Measurements from ENCODE around the gene ARAP2.

DNA sequence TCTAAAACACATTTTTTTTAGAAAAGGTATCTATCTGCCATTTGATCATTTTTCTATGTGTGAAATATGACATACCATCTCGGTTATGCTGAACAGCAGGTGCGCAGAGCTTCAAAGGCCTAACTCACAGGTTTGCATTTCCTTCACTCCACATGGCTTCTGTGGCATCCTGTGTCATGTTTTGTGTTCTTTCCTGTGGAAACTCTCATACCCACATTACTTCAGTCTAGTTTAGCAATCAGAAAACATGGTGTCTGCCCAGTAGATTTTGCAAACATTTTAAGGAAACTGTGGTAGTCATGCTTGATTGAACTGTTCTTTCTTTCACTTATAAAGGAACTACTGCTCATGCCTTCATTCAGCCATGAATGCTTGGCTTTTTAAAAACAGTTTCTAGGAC, 11.3 kb upstream of the ARAP2 start:
- TF ChIP-seq SP1 (CRISPR knock-in tag; IDR thresholded peaks at IDR 0.05): no peak
- no peak for TF ChIP-seq EP300 (IDR thresholded peaks at IDR 0.05; ENCODE audit: low read length)
- TF ChIP-seq, protein P1, sequence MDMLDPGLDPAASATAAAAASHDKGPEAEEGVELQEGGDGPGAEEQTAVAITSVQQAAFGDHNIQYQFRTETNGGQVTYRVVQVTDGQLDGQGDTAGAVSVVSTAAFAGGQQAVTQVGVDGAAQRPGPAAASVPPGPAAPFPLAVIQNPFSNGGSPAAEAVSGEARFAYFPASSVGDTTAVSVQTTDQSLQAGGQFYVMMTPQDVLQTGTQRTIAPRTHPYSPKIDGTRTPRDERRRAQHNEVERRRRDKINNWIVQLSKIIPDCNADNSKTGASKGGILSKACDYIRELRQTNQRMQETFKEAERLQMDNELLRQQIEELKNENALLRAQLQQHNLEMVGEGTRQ (CRISPR knock-in tag; IDR thresholded peaks at IDR 0.05): no peak
- TF ChIP-seq, protein P2, sequence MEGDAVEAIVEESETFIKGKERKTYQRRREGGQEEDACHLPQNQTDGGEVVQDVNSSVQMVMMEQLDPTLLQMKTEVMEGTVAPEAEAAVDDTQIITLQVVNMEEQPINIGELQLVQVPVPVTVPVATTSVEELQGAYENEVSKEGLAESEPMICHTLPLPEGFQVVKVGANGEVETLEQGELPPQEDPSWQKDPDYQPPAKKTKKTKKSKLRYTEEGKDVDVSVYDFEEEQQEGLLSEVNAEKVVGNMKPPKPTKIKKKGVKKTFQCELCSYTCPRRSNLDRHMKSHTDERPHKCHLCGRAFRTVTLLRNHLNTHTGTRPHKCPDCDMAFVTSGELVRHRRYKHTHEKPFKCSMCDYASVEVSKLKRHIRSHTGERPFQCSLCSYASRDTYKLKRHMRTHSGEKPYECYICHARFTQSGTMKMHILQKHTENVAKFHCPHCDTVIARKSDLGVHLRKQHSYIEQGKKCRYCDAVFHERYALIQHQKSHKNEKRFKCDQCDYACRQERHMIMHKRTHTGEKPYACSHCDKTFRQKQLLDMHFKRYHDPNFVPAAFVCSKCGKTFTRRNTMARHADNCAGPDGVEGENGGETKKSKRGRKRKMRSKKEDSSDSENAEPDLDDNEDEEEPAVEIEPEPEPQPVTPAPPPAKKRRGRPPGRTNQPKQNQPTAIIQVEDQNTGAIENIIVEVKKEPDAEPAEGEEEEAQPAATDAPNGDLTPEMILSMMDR (IDR thresholded peaks at IDR 0.05 in 2 of 3, conservative IDR thresholded peaks at IDR 0.05 in 1 of 3; ENCODE audit: insufficient read depth in 2 of 3, low read depth in 1 of 3, low read length in 3 of 3): no peak
- TF ChIP-seq, protein P3, sequence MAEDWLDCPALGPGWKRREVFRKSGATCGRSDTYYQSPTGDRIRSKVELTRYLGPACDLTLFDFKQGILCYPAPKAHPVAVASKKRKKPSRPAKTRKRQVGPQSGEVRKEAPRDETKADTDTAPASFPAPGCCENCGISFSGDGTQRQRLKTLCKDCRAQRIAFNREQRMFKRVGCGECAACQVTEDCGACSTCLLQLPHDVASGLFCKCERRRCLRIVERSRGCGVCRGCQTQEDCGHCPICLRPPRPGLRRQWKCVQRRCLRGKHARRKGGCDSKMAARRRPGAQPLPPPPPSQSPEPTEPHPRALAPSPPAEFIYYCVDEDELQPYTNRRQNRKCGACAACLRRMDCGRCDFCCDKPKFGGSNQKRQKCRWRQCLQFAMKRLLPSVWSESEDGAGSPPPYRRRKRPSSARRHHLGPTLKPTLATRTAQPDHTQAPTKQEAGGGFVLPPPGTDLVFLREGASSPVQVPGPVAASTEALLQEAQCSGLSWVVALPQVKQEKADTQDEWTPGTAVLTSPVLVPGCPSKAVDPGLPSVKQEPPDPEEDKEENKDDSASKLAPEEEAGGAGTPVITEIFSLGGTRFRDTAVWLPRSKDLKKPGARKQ (CRISPR knock-in tag; IDR thresholded peaks at IDR 0.05): no peak
- TF ChIP-seq ADNP (tag; IDR thresholded peaks at IDR 0.05): no peak
- TF ChIP-seq ZFX (CRISPR knock-in tag; IDR thresholded peaks at IDR 0.05): no peak
- no peak for TF ChIP-seq JUND (IDR thresholded peaks at IDR 0.05; ENCODE audit: borderline replicate concordance, low read depth, low read length)
- TF ChIP-seq JUND (tag; IDR thresholded peaks at IDR 0.05; ENCODE audit: borderline replicate concordance, low read depth, low read length): no peak
- TF ChIP-seq TEAD1 (CRISPR knock-in tag; IDR thresholded peaks at IDR 0.05): no peak
- no peak for TF ChIP-seq ZNF778 (CRISPR knock-in tag; IDR thresholded peaks at IDR 0.05)
- no peak for TF ChIP-seq U2AF1 (optimal IDR thresholded peaks at IDR 0.05; ENCODE audit: low read depth, low read length)
- no peak for TF ChIP-seq ELF4 (CRISPR knock-in tag; IDR thresholded peaks at IDR 0.05)
- TF ChIP-seq RBM39 (optimal IDR thresholded peaks at IDR 0.05; ENCODE audit: low read depth, low read length): no peak
